DMS153 (cell line): ENCODE data around the gene SYCN.

Source experiments
- DNase-seq: peaks from one replicate; lab custom pipeline; 2025; lab: John Stamatoyannopoulos, UW

SYCN gene

DNA sequence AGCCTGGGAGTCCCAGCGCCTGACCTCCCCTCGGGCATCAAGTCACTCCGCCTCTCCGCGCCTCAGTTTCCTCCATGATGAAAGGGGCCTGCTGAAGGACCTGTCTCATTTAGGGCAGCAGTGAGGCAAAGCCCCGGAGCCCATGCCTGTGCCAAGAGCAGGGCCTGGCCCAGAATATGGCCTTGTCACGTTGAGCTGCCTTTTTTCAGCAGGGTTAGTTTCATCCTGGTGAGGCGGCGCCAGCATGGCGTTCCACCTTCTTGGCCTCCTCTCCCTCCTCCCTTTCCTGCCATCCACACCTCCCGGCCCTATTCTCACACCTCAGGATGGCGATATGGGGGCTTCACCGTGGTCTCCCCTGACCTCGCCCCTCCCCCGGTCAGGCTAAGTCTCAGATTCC is 48.3 kb downstream of the SYCN start:
- no peak for DNase-seq

DNA sequence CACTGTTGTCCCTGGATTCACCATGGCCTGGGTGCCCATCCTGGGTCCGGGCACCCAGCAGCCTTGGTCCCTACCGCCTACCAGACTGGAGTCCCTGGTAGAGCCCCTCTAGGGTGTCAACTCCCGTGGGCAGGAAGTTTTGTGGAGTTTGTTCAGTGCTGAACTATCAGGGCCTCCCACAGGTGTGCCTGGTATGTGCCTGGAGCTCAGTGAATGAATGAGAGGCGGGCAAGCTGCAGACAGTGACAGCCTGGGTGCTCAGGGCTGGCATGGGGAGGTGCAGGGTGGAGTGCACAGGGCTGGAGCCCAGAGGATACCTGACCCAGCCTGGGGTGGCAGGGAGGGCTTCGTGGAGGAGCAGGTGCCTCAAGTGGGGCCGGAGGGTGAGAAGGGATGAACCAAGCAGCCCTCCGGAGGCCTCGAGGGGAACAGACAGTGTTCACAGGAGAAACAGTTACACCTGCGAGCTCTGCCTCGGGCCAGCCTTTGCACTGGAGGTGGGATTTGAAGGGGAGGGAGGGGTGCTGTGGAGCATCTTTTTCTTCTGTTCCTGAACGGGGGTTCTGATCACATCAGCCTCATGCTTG is 48.9 kb downstream of the SYCN start:
- no peak for DNase-seq

DNA sequence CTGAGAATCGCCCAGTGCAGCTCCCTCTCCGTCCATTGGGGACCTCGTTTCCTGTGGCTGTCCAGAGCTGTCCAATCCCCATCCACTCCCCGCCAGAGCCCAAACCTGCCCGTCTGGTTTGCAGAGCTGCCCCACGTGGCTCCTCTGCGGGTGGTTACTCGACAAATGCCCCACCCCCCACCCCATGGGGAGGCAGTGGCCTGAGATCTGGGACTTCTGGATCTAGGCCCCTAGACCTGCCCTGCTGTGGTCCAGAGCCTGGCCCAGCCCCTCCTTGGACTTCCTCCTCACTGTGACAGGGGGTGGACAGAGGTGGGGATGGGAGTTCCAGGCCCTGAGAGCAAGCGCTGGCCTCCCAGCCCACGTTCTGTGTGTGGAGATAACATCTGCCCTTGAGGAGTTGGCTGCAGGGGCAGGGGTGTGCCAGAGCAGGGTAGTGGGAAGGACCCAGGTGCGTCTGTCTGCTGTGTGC is 49.4 kb downstream of the SYCN start:
- no peak for DNase-seq

DNA sequence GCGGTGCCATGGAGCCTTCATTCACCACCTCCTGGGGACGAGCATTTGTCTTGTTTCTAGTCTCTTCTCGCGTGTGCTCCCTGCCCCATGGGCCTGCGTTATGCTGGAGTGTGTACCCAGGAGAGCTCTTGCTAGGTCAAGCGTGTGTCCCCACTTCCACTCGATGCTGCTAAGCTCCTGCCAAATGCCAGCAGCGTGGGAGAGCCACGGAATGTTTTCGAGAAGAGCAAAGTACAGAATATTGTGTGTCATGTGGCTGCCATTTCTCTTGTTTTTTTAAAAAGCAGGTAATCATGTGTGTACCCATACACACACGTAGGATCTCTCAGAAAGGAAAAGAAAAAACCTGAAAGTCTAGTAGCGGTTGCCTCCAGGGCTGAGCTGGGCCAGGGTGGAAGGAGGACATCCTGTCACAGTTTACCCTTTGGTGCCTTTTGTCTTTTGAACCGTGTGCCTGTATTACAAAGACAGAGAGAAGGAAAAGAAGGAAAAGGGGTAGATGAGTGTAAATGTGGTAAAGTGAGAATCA is 49.9 kb downstream of the SYCN start:
- no peak for DNase-seq
